Neural cell (in vitro differentiated cells): ENCODE data around the gene TAF8.

Experiments
- CTCF ChIP-seq: fragments of 450-650 bp; IDR thresholded peaks from 2 replicates; pipeline ENCODE4 v1.5.1; 2014; ENCODE audit warnings: antibody characterized with exemption, mild to moderate bottlenecking, moderate library complexity; ENCODE audit not compliant: poor library complexity, severe bottlenecking
- EP300 ChIP-seq: fragments of 450-650 bp; conservative IDR thresholded peaks from 2 replicates; pipeline ENCODE4 v1.6.1; 2014; ENCODE audit warnings: antibody characterized with exemption, mild to moderate bottlenecking, moderate library complexity; ENCODE audit not compliant: poor library complexity, severe bottlenecking
- EZH2 ChIP-seq: fragments of 200-600, 300-800 bp; shearing (Covaris generic), sonication (generic); IDR thresholded peaks from 2 replicates; pipeline ENCODE4 v1.6.1; 2014; ENCODE audit warnings: antibody characterized with exemption, low read length, borderline replicate concordance, mild to moderate bottlenecking; ENCODE audit not compliant: insufficient read depth, poor library complexity, severe bottlenecking
- MXI1 ChIP-seq: fragments of 450-650 bp; conservative IDR thresholded peaks from 2 replicates; pipeline ENCODE4 v1.6.1; 2014; ENCODE audit warnings: antibody characterized with exemption, mild to moderate bottlenecking; ENCODE audit not compliant: poor library complexity, severe bottlenecking
- POLR2AphosphoS5 ChIP-seq: IDR thresholded peaks from 2 replicates; pipeline ENCODE4 v1.6.1; 2012
- RAD21 ChIP-seq: fragments of 450-650 bp; conservative IDR thresholded peaks from 2 replicates; pipeline ENCODE4 v1.6.1; 2014; ENCODE audit warnings: antibody characterized with exemption, mild to moderate bottlenecking, moderate library complexity
- REST ChIP-seq: IDR thresholded peaks from 2 replicates; pipeline ENCODE4 v1.6.1; 2012; ENCODE audit warnings: borderline replicate concordance
- SMC3 ChIP-seq: fragments of 450-650 bp; conservative IDR thresholded peaks from 2 replicates; pipeline ENCODE4 v1.6.1; 2014; ENCODE audit warnings: antibody characterized with exemption, mild to moderate bottlenecking, moderate library complexity; ENCODE audit not compliant: poor library complexity
- TAF1 ChIP-seq: IDR thresholded peaks from 2 replicates; pipeline ENCODE4 v1.6.1; 2012; ENCODE audit warnings: low read depth

- TF ChIP-seq CTCF (no peak), TAF1 (no peak), EZH2 (no peak), EP300 (no peak), RAD21 (no peak), MXI1 (no peak), POLR2AphosphoS5 (no peak), SMC3 (no peak), REST (no peak)
Measured at GRCh38 chr6:42123379-42124103, 73.2 kb downstream of the TAF8 start.
